Measurements from ENCODE around the gene LYPD6.

Gene LYPD6

GRCh38 chr2:149365931-149366583 lies 35.7 kb downstream of the LYPD6 start (continued):
- TF ChIP-seq PRDM4 (tag by site-specific recombination; IDR thresholded peaks at IDR 0.05): 0 out of 2 replicates have a peak, but pooled peaks have one; percentile 31
- TF ChIP-seq MZF1 (tag by site-specific recombination; IDR thresholded peaks at IDR 0.05; ENCODE audit: borderline replicate concordance): no peak
- TF ChIP-seq ZNF830 (tag by site-specific recombination; IDR thresholded peaks at IDR 0.05; ENCODE audit: low read depth): no peak
- TF ChIP-seq, protein P1, sequence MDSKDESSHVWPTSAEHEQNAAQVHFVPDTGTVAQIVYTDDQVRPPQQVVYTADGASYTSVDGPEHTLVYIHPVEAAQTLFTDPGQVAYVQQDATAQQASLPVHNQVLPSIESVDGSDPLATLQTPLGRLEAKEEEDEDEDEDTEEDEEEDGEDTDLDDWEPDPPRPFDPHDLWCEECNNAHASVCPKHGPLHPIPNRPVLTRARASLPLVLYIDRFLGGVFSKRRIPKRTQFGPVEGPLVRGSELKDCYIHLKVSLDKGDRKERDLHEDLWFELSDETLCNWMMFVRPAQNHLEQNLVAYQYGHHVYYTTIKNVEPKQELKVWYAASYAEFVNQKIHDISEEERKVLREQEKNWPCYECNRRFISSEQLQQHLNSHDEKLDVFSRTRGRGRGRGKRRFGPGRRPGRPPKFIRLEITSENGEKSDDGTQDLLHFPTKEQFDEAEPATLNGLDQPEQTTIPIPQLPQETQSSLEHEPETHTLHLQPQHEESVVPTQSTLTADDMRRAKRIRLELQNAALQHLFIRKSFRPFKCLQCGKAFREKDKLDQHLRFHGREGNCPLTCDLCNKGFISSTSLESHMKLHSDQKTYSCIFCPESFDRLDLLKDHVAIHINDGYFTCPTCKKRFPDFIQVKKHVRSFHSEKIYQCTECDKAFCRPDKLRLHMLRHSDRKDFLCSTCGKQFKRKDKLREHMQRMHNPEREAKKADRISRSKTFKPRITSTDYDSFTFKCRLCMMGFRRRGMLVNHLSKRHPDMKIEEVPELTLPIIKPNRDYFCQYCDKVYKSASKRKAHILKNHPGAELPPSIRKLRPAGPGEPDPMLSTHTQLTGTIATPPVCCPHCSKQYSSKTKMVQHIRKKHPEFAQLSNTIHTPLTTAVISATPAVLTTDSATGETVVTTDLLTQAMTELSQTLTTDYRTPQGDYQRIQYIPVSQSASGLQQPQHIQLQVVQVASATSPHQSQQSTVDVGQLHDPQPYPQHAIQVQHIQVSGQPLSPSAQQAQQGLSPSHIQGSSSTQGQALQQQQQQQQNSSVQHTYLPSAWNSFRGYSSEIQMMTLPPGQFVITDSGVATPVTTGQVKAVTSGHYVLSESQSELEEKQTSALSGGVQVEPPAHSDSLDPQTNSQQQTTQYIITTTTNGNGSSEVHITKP (tag by site-specific recombination; IDR thresholded peaks at IDR 0.05): 0 out of 2 replicates have a peak, but pooled peaks have one; percentile 44
- no peak for TF ChIP-seq PRDM1 (tag by site-specific recombination; IDR thresholded peaks at IDR 0.05)
- TF ChIP-seq ZNF596 (tag by site-specific recombination; IDR thresholded peaks at IDR 0.05): peak; percentile 31; the same call in 1 of the 2 replicates
- TF ChIP-seq ZBTB7A (tag by site-specific recombination; IDR thresholded peaks at IDR 0.05; ENCODE audit: low read depth): no peak

DNA sequence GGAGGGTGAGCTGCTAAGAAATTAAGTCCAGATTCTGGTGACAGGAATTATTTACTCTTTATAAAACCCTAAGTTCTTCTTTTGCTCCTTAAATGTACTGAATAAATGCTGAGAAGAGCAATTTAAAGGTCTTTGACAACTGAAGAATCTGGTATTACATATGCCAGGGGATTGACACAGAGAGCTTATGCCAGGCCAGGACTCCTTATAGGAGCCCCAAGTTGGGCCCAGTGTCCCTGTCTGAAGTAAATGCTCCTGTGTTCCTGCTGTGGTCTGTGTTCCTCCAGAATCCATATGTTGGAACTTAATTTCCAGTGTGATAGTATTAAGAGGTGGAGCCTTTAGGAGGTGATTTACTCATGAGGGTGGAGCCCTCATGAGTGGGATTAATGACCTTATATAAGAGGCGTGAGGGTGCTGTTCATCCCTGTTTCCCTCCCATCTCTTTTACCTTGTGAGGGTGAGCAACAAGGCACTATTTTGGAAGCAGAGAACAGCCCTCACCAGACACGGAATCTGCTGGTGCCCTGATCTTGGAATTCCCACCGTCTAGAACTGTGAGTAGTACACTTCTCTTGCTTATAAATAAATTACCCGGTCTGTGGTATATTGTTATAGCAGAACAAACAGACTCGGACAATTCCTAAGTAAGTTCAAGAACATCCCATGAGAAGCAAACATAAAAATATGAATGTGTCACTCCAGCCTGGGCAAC lies 39.8 kb downstream of the LYPD6 start:
- CTCF ChIA-PET: interaction anchor here (0.7 kb wide), 1 partner anchor 10 kb away, joined by 3 read pairs; no protein-coding TSS in a partner anchor

GRCh38 chr2:149371476-149371875 lies 41.1 kb downstream of the LYPD6 start:
- CTCF ChIA-PET: no interaction called here
- Histone ChIP-seq H3K9me3 (ENCODE audit: control insufficient read depth, insufficient read depth, low read depth, low read length) (peaks cover 3% of the 10 kb centered on the region), H3K27ac (ENCODE audit: extremely low read depth, low read depth, low read length) (no peak overlapping the region), H3K4me3 (ENCODE audit: low read depth, low read length) (no peak overlapping the region), H3K36me3 (ENCODE audit: control insufficient read depth in 2 of 2, insufficient read depth in 1 of 2, low read length in 2 of 2) (no peaks in the 10 kb centered on the region), H3K4me1 (ENCODE audit: control insufficient read depth, insufficient read depth, low read length) (peaks cover 4% of the 10 kb centered on the region)
- POLR2A ChIA-PET: no interaction called here
- no peak for TF ChIP-seq ZNF138 (tag by site-specific recombination; IDR thresholded peaks at IDR 0.05; ENCODE audit: borderline replicate concordance)
- no peak for TF ChIP-seq ZNF133 (tag by site-specific recombination; IDR thresholded peaks at IDR 0.05)
- no peak for TF ChIP-seq ZBTB1 (tag by site-specific recombination; IDR thresholded peaks at IDR 0.05)
- no peak for TF ChIP-seq ZBTB8A (tag by site-specific recombination; IDR thresholded peaks at IDR 0.05)
- TF ChIP-seq, protein P2, sequence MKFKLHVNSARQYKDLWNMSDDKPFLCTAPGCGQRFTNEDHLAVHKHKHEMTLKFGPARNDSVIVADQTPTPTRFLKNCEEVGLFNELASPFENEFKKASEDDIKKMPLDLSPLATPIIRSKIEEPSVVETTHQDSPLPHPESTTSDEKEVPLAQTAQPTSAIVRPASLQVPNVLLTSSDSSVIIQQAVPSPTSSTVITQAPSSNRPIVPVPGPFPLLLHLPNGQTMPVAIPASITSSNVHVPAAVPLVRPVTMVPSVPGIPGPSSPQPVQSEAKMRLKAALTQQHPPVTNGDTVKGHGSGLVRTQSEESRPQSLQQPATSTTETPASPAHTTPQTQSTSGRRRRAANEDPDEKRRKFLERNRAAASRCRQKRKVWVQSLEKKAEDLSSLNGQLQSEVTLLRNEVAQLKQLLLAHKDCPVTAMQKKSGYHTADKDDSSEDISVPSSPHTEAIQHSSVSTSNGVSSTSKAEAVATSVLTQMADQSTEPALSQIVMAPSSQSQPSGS (tag by site-specific recombination; IDR thresholded peaks at IDR 0.05; ENCODE audit: low read depth): no peak
- no peak for TF ChIP-seq ZSCAN23 (tag by site-specific recombination; IDR thresholded peaks at IDR 0.05)
- TF ChIP-seq ZNF837 (tag by site-specific recombination; IDR thresholded peaks at IDR 0.05): no peak
- TF ChIP-seq, protein P3, sequence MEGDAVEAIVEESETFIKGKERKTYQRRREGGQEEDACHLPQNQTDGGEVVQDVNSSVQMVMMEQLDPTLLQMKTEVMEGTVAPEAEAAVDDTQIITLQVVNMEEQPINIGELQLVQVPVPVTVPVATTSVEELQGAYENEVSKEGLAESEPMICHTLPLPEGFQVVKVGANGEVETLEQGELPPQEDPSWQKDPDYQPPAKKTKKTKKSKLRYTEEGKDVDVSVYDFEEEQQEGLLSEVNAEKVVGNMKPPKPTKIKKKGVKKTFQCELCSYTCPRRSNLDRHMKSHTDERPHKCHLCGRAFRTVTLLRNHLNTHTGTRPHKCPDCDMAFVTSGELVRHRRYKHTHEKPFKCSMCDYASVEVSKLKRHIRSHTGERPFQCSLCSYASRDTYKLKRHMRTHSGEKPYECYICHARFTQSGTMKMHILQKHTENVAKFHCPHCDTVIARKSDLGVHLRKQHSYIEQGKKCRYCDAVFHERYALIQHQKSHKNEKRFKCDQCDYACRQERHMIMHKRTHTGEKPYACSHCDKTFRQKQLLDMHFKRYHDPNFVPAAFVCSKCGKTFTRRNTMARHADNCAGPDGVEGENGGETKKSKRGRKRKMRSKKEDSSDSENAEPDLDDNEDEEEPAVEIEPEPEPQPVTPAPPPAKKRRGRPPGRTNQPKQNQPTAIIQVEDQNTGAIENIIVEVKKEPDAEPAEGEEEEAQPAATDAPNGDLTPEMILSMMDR (tag by site-specific recombination; IDR thresholded peaks at IDR 0.05): no peak
- no peak for TF ChIP-seq ZNF175 (tag by site-specific recombination; IDR thresholded peaks at IDR 0.05)
- TF ChIP-seq HIC1 (tag by site-specific recombination; IDR thresholded peaks at IDR 0.05): no peak
- no peak for TF ChIP-seq ZNF768 (tag by site-specific recombination; IDR thresholded peaks at IDR 0.05)
- TF ChIP-seq ZNF555 (tag by site-specific recombination; conservative IDR thresholded peaks at IDR 0.05): no peak

More for the DNA sequence above, 39.8 kb downstream of the LYPD6 start:
- peaks cover 3% of the 10 kb centered on the region for H3K9me3 ChIP-seq (ENCODE audit: control insufficient read depth, insufficient read depth, low read depth, low read length)
- no peak overlapping the region for H3K4me3 ChIP-seq (ENCODE audit: low read depth, low read length)
- no peak overlapping the region for H3K27ac ChIP-seq (ENCODE audit: extremely low read depth, low read depth, low read length)
- POLR2A ChIA-PET: no interaction called here
- H3K4me1 ChIP-seq (ENCODE audit: control insufficient read depth, insufficient read depth, low read length): peaks cover 11% of the 10 kb centered on the region
- H3K36me3 ChIP-seq (ENCODE audit: control insufficient read depth in 2 of 2, insufficient read depth in 1 of 2, low read length in 2 of 2): no peaks in the 10 kb centered on the region
- no peak for TF ChIP-seq ZNF335 (tag by site-specific recombination; conservative IDR thresholded peaks at IDR 0.05)
